ENCODE results near the gene EIF1B. TPM values are rescaled to one million over a fixed set of nuclear protein-coding genes. Genes with fewer than 3 reads are reported as not detected.

Gene EIF1B
- 9.4 and 34.4 TPM in 2 replicates for total RNA-seq (ENCODE audit: low replicate concordance)

DNA sequence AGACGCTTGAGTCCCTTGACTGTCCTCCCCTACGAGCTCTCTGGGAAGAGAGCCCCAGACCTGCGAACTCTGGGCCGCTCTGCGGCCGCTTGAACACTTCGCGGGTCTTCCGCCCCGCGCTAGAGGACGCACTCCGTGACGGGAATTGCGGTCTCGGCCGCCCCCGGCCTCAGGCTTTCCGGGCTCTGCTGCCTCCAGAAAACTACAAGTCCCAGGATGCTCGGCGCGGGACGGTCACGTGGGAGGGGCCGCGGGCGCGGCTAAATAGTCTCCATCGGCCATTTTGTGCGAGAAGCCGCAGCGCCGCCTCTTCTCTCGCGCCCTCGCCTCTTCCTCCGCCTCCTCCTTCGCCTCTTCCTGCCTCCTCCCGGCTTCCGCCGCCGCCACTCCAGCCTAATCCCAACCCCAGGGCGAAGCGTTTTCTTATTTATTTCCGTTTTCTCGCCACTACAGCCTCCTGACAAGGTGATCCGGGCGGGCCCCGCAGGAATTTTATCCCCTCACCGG lies at the start of gene EIF1B:
TSS of gene EIF1B (plus strand) at position 290 of the 507 bp plus-strand sequence. CDS start 235 bp downstream, outside the sequence.
- TF ChIP-seq, protein P1, sequence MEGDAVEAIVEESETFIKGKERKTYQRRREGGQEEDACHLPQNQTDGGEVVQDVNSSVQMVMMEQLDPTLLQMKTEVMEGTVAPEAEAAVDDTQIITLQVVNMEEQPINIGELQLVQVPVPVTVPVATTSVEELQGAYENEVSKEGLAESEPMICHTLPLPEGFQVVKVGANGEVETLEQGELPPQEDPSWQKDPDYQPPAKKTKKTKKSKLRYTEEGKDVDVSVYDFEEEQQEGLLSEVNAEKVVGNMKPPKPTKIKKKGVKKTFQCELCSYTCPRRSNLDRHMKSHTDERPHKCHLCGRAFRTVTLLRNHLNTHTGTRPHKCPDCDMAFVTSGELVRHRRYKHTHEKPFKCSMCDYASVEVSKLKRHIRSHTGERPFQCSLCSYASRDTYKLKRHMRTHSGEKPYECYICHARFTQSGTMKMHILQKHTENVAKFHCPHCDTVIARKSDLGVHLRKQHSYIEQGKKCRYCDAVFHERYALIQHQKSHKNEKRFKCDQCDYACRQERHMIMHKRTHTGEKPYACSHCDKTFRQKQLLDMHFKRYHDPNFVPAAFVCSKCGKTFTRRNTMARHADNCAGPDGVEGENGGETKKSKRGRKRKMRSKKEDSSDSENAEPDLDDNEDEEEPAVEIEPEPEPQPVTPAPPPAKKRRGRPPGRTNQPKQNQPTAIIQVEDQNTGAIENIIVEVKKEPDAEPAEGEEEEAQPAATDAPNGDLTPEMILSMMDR (IDR thresholded peaks at IDR 0.05; ENCODE audit: insufficient read depth, low read length): peak; percentile 86
- peak; percentile 97 for DNase-seq (ENCODE audit: low read depth)
- H3K4me3 ChIP-seq (ENCODE audit: low read depth, low read length): peak within 1 kb of the TSS; percentile 72

DNA sequence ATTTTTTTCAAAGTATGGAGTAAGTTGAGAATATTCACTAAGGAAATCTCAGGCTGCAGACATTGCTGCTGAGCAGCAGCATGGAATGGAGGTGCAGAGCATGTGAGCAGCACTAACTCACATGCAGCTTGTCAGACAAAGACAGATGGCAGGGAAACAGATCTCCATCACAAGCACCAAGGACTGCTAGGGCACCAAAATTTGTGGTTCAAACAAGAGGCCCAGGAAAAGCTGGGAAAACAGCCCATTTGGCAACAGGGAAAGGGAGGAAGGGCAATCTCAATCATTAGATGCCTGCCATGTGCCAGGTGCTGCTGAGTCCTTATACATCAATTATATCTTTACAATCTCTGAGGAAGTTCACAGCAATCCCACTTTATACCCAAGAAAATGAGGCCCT lies 47.2 kb upstream of the EIF1B start:
- DNase-seq (ENCODE audit: low read depth): no peak
- no peak overlapping the region for H3K4me3 ChIP-seq (ENCODE audit: low read depth, low read length)
- TF ChIP-seq, protein P1 (IDR thresholded peaks at IDR 0.05; ENCODE audit: insufficient read depth, low read length): no peak

DNA sequence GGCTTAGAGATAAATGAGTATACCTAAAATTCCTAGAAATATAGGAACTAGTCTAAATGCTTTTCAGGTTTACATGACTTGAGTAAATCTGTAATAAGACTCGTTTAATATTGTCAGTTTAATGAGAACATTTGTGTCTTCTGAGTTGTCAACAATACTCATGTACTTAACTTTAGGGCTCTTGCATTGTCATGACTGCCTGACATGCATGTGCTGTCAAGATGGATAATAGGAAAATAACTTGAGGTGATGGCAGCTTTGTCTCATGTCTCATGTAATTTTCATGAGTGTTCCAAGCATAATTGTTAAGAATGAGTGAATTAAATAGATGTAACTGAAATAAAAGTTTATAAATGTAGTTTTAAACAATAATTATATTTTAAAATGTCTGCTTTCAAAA lies 45.1 kb upstream of the EIF1B start:
- no peak for DNase-seq (ENCODE audit: low read depth)
- TF ChIP-seq, protein P1 (IDR thresholded peaks at IDR 0.05; ENCODE audit: insufficient read depth, low read length): no peak
- no peak overlapping the region for H3K4me3 ChIP-seq (ENCODE audit: low read depth, low read length)

DNA sequence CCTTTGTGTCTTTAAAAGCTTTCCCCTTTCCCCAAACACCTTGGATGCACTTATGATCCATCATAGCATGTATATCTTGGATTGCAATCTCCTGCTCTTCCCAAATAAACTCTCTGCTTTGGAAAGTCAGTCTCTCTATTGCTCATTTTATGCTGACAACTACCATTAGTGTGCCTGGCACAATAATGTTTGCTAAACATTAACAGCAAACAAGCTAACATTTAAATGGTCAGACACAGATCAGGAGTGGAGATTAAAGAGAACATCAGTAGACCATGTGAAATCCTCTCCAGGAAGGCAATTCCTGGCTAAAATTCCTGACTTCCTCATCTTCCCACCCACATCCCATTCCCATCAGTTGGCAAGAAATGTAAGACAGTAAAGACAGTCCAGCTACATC lies 44.3 kb upstream of the EIF1B start:
- no peak overlapping the region for H3K4me3 ChIP-seq (ENCODE audit: low read depth, low read length)
- TF ChIP-seq, protein P1 (IDR thresholded peaks at IDR 0.05; ENCODE audit: insufficient read depth, low read length): no peak
- DNase-seq (ENCODE audit: low read depth): no peak

DNA sequence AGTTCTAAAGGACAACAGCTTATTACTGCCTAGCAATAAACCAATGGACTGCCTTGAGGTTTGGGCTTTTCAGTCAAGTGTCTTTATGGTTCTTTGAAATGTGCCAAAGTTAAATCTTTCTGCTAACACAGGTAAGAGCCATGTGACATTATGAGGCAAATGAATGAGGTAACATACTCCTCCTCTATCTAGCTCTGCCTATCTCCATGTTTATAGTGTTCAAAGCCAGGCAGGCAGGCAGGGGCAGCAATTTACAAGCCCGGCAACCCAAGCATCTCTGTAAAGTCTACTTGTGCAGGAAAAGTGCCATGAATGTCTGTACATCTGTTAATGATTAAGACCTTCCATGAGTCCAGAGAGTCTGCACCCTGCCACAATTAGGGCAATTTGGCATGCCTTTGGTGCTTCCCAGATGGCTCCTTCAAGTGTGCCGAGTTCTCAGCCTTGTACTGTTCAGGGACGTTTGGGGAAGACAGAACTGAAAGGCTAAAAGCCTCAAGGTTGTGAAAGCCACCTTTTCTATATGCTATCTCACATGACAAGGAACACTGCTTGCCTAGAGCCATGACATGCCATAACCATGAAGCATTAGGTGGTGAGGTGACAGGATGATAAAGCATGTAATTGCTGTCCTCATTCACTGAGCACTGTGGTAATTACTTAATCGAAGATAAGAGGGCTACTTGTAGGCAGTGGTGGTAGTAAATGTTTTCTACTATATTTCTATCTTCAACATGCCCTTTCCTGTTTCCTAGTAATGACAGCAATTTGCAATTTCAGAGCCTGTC lies 41.4 kb upstream of the EIF1B start:
- DNase-seq (ENCODE audit: low read depth): peak; percentile 27
- no peak overlapping the region for H3K4me3 ChIP-seq (ENCODE audit: low read depth, low read length)
- TF ChIP-seq, protein P1 (IDR thresholded peaks at IDR 0.05; ENCODE audit: insufficient read depth, low read length): no peak

DNA sequence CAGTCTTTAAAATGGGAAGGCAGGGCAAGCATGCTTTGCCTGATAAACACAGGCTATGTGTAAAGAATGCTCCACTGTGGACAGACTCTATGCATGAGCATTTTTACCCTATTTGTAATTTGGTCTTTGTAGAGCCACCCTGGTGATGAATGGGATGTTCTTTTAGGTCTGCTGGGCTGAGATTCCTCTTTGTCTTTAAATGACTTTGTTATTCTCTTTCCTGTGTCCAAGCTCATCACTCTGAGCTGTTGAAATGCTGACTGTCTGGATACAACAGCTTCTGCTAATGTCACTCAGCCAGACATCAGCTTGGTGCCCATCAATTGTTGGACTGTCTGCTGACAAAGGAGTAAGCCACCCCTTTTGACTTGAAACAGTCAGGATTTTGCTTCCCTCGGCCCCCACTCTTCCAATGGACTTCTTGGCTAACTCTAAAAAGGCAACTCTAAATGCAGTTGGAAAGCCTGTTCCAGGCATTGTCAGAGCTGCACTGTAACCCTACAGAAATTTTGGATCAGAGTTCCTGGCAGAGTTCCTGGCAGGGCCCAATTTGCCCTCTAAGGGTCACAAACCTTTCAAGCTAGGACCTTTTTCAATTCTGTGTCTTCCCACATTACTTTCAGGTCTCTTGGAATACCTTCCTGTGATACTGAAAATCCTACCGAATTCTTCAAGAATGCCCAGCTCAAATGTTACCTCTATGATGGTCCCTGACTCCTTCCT lies 40.5 kb upstream of the EIF1B start:
- no peak overlapping the region for H3K4me3 ChIP-seq (ENCODE audit: low read depth, low read length)
- TF ChIP-seq, protein P1 (IDR thresholded peaks at IDR 0.05; ENCODE audit: insufficient read depth, low read length): no peak
- DNase-seq (ENCODE audit: low read depth): no peak

Measured in fibroblast of the aortic adventitia (primary cell).